Measurements from ENCODE around the gene AP3S2. TPM values are rescaled to one million over a fixed set of nuclear protein-coding genes. Genes with fewer than 3 reads are reported as not detected.
"Not testable (repeated sequence)": the region's sequence is repeated elsewhere in the genome, so short reads cannot be mapped to it uniquely, and the experiment has no call there.

AP3S2 gene
- total RNA-seq, 1 donor from 2014 or later: 36.4 TPM

DNA sequence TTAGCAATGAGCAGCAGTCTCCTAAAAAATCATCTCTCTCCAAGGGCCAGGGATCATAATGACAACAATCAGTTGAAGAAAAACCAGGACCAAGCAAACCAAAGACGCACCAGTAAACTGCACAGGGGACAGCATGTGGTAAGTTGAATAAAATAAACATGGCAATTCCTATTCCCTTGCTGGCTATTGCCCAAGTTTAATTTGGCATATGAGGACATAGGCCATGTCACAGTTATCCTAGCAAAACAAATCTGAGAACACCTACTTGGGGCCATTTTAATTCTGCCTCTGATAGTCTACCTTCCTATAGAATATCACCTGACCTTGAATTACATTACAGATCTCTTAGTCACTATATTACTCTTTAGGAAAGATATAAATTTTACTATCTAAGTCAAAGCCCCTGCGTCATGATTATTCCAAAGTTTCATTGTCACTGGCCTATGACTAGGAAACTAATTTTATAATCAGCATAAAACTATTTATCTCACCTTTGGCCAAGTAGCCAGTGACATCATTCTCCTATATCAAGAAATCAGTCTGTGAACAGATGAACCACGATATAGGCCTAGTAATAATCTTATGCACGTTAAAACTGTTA, 23.0 kb downstream of the AP3S2 start:
- Mint-ChIP-seq H3K4me3 (no peak overlapping the region), H3K36me3 (ENCODE audit: low read depth) (peaks cover 35% of the 10 kb centered on the region), H3K4me1 (peaks cover 2% of the 10 kb centered on the region), H3K9me3 (no peaks in the 10 kb centered on the region), H3K27ac (no peak overlapping the region), H3K27me3 (no peaks in the 10 kb centered on the region)
- CTCF ChIA-PET: interaction anchor here (7.7 kb wide), 1 partner anchor 111 kb away, joined by 219 read pairs; no protein-coding TSS in a partner anchor
- no peak for DNase-seq
- POLR2A ChIA-PET: no interaction called here
- TF ChIP-seq, protein P1, sequence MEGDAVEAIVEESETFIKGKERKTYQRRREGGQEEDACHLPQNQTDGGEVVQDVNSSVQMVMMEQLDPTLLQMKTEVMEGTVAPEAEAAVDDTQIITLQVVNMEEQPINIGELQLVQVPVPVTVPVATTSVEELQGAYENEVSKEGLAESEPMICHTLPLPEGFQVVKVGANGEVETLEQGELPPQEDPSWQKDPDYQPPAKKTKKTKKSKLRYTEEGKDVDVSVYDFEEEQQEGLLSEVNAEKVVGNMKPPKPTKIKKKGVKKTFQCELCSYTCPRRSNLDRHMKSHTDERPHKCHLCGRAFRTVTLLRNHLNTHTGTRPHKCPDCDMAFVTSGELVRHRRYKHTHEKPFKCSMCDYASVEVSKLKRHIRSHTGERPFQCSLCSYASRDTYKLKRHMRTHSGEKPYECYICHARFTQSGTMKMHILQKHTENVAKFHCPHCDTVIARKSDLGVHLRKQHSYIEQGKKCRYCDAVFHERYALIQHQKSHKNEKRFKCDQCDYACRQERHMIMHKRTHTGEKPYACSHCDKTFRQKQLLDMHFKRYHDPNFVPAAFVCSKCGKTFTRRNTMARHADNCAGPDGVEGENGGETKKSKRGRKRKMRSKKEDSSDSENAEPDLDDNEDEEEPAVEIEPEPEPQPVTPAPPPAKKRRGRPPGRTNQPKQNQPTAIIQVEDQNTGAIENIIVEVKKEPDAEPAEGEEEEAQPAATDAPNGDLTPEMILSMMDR (IDR thresholded peaks at IDR 0.05): no peak
- intact Hi-C loops (cut with micrococcal nuclease): no loop called here
- ATAC-seq (ENCODE audit: low read depth): no peak

DNA sequence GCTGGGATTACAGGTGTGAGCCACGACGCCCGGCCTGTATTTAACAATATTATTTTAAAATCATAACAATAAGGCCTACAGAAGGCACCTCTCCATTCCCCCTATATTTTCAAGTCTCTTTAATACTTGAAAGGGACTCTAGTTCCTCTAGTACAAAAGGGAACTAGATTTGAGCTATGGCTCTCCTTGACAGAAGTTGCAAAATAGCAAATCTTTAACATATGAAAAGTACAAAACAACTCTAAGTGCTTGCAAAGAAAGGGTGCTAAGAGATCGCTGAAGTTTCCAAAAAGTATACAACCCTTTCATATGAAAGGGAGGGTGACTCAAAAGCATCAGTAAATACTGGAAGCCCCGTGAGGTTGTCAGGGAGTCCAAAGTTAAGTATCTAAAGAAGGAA, 23.8 kb downstream of the AP3S2 start:
- H3K36me3 Mint-ChIP-seq (ENCODE audit: low read depth): peaks cover 32% of the 10 kb centered on the region
- ATAC-seq (ENCODE audit: low read depth) (no peak), DNase-seq (no peak)
- no peak overlapping the region for H3K4me3 Mint-ChIP-seq
- peaks cover 1% of the 10 kb centered on the region for H3K4me1 Mint-ChIP-seq
- H3K27me3 Mint-ChIP-seq: no peaks in the 10 kb centered on the region
- ChIA-PET CTCF (no interaction called here), POLR2A (no interaction called here)
- intact Hi-C loops (cut with micrococcal nuclease): no loop called here
- H3K27ac Mint-ChIP-seq: no peak overlapping the region
- no peaks in the 10 kb centered on the region for H3K9me3 Mint-ChIP-seq
- TF ChIP-seq, protein P1 (IDR thresholded peaks at IDR 0.05): no peak

DNA sequence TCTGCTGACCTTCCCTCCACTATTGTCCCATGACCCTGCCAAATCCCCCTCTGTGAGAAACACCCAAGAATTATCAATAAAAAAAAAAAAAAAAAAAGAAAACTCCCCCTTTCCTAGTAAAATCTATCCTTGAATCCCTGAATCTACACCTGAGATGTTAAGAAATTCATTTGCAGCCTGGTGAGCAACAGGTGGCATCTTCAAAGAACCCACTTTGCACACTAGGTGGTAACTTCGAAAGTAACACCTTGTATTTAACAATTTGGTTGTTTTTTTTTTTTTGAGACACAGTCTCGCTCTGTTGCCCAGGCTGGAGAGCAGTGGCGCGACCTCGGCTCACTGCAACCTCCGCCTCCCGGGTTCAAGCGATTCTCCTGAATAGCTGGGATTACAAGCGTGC, 24.3 kb downstream of the AP3S2 start:
- H3K27ac Mint-ChIP-seq; DNase-seq; H3K9me3 Mint-ChIP-seq; H3K27me3 Mint-ChIP-seq; H3K4me1 Mint-ChIP-seq; intact Hi-C loops (cut with micrococcal nuclease); ATAC-seq (ENCODE audit: low read depth); POLR2A ChIA-PET; CTCF ChIA-PET; H3K4me3 Mint-ChIP-seq: not testable (repeated sequence)
- peaks cover 37% of the 10 kb centered on the region for H3K36me3 Mint-ChIP-seq (ENCODE audit: low read depth)

DNA sequence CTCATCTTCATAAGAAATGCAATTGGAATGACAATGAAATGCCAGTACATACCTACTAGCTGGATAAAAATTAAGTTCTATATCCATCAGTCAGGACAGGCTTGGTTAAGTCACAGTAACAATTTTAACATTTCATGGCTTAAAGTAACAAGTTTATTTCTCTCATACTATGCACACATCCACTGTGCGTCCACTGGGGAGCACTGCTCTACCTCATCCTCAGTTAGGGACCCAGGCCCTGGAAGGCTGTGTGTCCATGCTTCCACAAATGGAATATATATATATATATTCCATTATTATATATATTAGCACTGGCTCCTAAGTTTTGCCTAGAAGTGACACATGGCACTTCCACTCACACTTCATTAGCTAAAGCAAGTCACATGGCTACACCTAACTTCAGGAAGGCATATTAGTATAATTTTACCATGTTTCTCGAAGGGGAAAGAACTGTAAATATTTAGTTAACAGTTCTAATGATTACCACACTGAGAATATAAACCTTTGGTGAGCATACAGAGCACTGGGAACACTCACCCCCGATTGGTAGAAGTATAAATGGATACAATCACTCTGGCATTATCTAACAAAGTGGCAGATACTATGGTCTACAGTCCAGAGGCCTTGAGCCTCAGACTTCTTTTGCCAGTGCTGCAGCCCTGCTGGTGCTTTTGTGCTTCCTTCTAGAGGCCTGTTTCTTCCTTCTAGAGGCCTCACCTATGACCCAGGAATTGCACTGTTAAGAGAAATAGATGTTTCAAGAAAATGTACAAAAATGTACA, 28.6 kb downstream of the AP3S2 start:
- Mint-ChIP-seq H3K27me3 (no peaks in the 10 kb centered on the region), H3K4me1 (peaks cover 9% of the 10 kb centered on the region), H3K9me3 (no peaks in the 10 kb centered on the region), H3K36me3 (ENCODE audit: low read depth) (peaks cover 32% of the 10 kb centered on the region), H3K27ac (no peak overlapping the region), H3K4me3 (no peak overlapping the region)
- POLR2A ChIA-PET: no interaction called here
- intact Hi-C loops (cut with micrococcal nuclease): no loop called here
- ATAC-seq (ENCODE audit: low read depth) (no peak), DNase-seq (no peak)
- TF ChIP-seq, protein P1 (IDR thresholded peaks at IDR 0.05): no peak
- CTCF ChIA-PET: interaction anchor here (0.9 to 3.4 kb wide), 4 partner anchors 9 to 123 kb away, joined by 3 to 13 read pairs (median 8); no protein-coding TSS in a partner anchor

DNA sequence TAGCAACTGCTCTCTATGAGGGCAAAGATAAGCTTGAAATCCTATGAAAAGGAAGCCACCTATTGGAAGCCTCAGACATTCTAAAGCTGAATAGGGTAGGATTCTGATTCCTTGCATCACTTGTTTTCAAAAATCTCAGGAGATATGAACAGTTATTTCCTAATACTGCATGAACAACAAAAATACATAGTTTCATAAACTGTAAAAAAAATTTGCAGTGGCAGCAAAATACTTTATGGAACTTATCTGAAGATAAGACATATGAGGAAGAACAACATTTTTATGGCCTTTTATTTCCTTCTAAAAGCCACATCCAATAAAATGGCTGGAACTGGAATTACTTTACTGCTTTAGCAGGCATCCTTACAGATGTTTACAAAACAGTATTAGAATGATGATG, 29.9 kb downstream of the AP3S2 start:
- ChIA-PET CTCF (interaction anchor here (0.9 to 3.4 kb wide), 3 partner anchors 11 to 121 kb away, joined by 3 to 13 read pairs (median 11); no protein-coding TSS in a partner anchor), POLR2A (no interaction called here)
- Mint-ChIP-seq H3K4me3 (no peak overlapping the region), H3K27me3 (no peaks in the 10 kb centered on the region), H3K36me3 (ENCODE audit: low read depth) (peaks cover 30% of the 10 kb centered on the region), H3K9me3 (no peaks in the 10 kb centered on the region), H3K27ac (no peak overlapping the region), H3K4me1 (peaks cover 10% of the 10 kb centered on the region)
- TF ChIP-seq, protein P1 (IDR thresholded peaks at IDR 0.05): no peak
- DNase-seq: no peak
- intact Hi-C loops (cut with micrococcal nuclease): no loop called here
- ATAC-seq (ENCODE audit: low read depth): no peak
